Aorta (tissue), 5 donors: Measurements from ENCODE around the gene ZNF385B. TPM values are rescaled to one million over a fixed set of nuclear protein-coding genes. Genes with fewer than 3 reads are reported as not detected.

Experiments
- ATAC-seq: fragments of 200-7000 bp; cut with Tn5 transposase; one replicate; pipeline ENCODE4 v1.9.1; 2022; ENCODE audit warnings: moderate library complexity; ENCODE audit not compliant: low FRiP score
- DNase-seq, 2 donors: peaks; one replicate each; pipeline ENCODE4 v3.0.0-alpha.2; 2020
- H3K27ac ChIP-seq, 2 donors: one replicate each; pipeline ENCODE4 v1.5.1; 2013; ENCODE audit warnings: low read length in 2 of 2, mild to moderate bottlenecking in 2 of 2, moderate library complexity in 2 of 2, control low read depth in 1 of 2, inconsistent platforms in 1 of 2, low read depth in 1 of 2
- H3K27me3 ChIP-seq, 2 donors: one replicate each; pipeline ENCODE4 v1.6.1; 2013; ENCODE audit warnings: control low read depth in 1 of 2, low read length in 1 of 2, mild to moderate bottlenecking in 1 of 2, moderate library complexity in 1 of 2; ENCODE audit not compliant: insufficient read depth in 2 of 2, control insufficient read depth in 1 of 2
- H3K36me3 ChIP-seq, 2 donors: one replicate each; pipeline ENCODE4 v1.6.1; 2013; ENCODE audit warnings: control low read depth in 1 of 2, low read length in 1 of 2, mild to moderate bottlenecking in 1 of 2; ENCODE audit not compliant: insufficient read depth in 2 of 2, control insufficient read depth in 1 of 2
- H3K4me1 ChIP-seq, 2 donors: one replicate each; pipeline ENCODE4 v1.6.1; 2013; ENCODE audit warnings: low read length in 2 of 2, control low read depth in 1 of 2, mild to moderate bottlenecking in 1 of 2, moderate library complexity in 1 of 2; ENCODE audit not compliant: insufficient read depth in 2 of 2, control insufficient read depth in 1 of 2
- H3K4me3 ChIP-seq, 2 donors: one replicate each; pipeline ENCODE4 v1.5.1; 2013; ENCODE audit warnings: low read length in 2 of 2, control low read depth in 1 of 2, mild to moderate bottlenecking in 1 of 2
- H3K9me3 ChIP-seq: one replicate; pipeline ENCODE4 v1.6.1; 2013; ENCODE audit warnings: mild to moderate bottlenecking, low read length; ENCODE audit not compliant: control insufficient read depth
- WGBS, 2 donors: extraction: QIAGEN DNeasy Blood & Tissue Kit; methylation state at CpG; one replicate each; pipeline ENCODE4 v1.1.7; 2013; 5-methylcytosine and 5-hydroxymethylcytosine counted together
- intact Hi-C, 2 donors: fragments of 100-400 bp; cut with DNase I; formaldehyde crosslinking; loops; one replicate each; pipeline versions ENCODE4 v1.14.2 to v1.15.0; 2022
- polyA plus RNA-seq, 2 donors: library from polyadenylated mRNA; stranded (reverse); fragments of 200-250 nt; gene quantifications; one replicate each; pipeline ENCODE4 v1.2.3, GENCODE V29; 2013
- total RNA-seq, 2 donors: library from RNA; stranded (reverse); fragmentation: NEBNext Ultra II Directional; extraction: Animal tissue kit (Norgen Biotek cat#: 25700); gene quantifications; one replicate each; pipeline ENCODE4 v1.2.1, GENCODE V29; 2021
- donor health status: healthy with polysubstance abuse.
- donor health status: Bipolar disorder and iron deficiency.
- donor health status: DM: no; HTN: no; CAD: no.
- donor health status: DM: no; HTN: no; CAD: no.
- donor health status: DM: yes; HTN: yes; CAD: no.

The ZNF385B gene
- total and polyA plus RNA-seq, 4 donors = 3.3 to 4.6 (median 4.0) TPM; not detected in 1

GRCh38 chr2:179861027-179861415, 391 bp downstream of the ZNF385B start:
- no peaks in the 10 kb centered on the region for H3K36me3 ChIP-seq
- no peak overlapping the region for H3K27ac ChIP-seq
- peak; percentile 5 for ATAC-seq
- H3K27me3 ChIP-seq = peaks cover 0 to 1% of the 10 kb centered on the region in 2 donors
- intact Hi-C loops = no loop called here
- WGBS, 2 donors = 0 to 1% methylated on average over 17 to 52 of the region's 52 CpGs
- no peaks in the 10 kb centered on the region for H3K4me1 ChIP-seq
- DNase-seq = peak in 1 of 2 donors; percentile 72
- H3K4me3 ChIP-seq = peak overlapping the region; percentile 16 to 33
- H3K9me3 ChIP-seq = no peaks in the 10 kb centered on the region

GRCh38 chr2:179860255-179861026, 971 bp downstream of the ZNF385B start:
- DNase-seq (peak in 1 of 2 donors; percentile 68), ATAC-seq (peak; percentile 42)
- Histone ChIP-seq H3K4me3 (peak overlapping the region; percentile 16 to 33), H3K36me3 (no peaks in the 10 kb centered on the region), H3K9me3 (no peaks in the 10 kb centered on the region), H3K27ac (no peak overlapping the region), H3K4me1 (no peaks in the 10 kb centered on the region), H3K27me3 (peaks cover 0 to 1% of the 10 kb centered on the region in 2 donors)
- WGBS, 2 donors = 16 to 19% methylated on average over 34 of the region's 34 CpGs
- intact Hi-C loops = no loop called here

GRCh38 chr2:179859523-179859922, 1.9 kb downstream of the ZNF385B start:
- no peaks in the 10 kb centered on the region for H3K4me1 ChIP-seq
- no peak overlapping the region for H3K4me3 ChIP-seq
- H3K36me3 ChIP-seq = no peaks in the 10 kb centered on the region
- DNase-seq (no peak), ATAC-seq (no peak)
- WGBS, 2 donors = 83 to 97% methylated on average over 1 of the region's 1 CpG
- H3K27me3 ChIP-seq = peaks cover 0 to 1% of the 10 kb centered on the region in 2 donors
- H3K27ac ChIP-seq = no peak overlapping the region
- intact Hi-C loops = no loop called here
- no peaks in the 10 kb centered on the region for H3K9me3 ChIP-seq

GRCh38 chr2:179857236-179857635, 4.2 kb downstream of the ZNF385B start:
- Histone ChIP-seq H3K4me3 (no peak overlapping the region), H3K9me3 (no peaks in the 10 kb centered on the region), H3K27ac (no peak overlapping the region), H3K4me1 (no peaks in the 10 kb centered on the region), H3K36me3 (no peaks in the 10 kb centered on the region), H3K27me3 (peaks cover 0 to 3% of the 10 kb centered on the region in 2 donors)
- ATAC-seq = no peak
- no peak for DNase-seq
- intact Hi-C loops = no loop called here
- 60 to 66% methylated on average over 4 of the region's 4 CpGs for WGBS, 2 donors

- 54 to 66% methylated on average over 5 of the region's 5 CpGs for WGBS, 2 donors
- DNase-seq = no peak
- no peak overlapping the region for H3K27ac ChIP-seq
Measured at GRCh38 chr2:179856205-179856604, 5.2 kb downstream of the ZNF385B start.

GRCh38 chr2:179855673-179856072, 5.7 kb downstream of the ZNF385B start:
- WGBS, 2 donors = 86 to 94% methylated on average over 1 of the region's 1 CpG
- ATAC-seq (no peak), DNase-seq (no peak)
- Histone ChIP-seq H3K27ac (no peak overlapping the region), H3K4me1 (no peaks in the 10 kb centered on the region), H3K36me3 (no peaks in the 10 kb centered on the region), H3K9me3 (no peaks in the 10 kb centered on the region), H3K27me3 (peaks cover 0 to 3% of the 10 kb centered on the region in 2 donors), H3K4me3 (no peak overlapping the region)
- intact Hi-C loops = no loop called here

More at GRCh38 chr2:179856205-179856604, 5.2 kb downstream of the ZNF385B start:
- intact Hi-C loops = no loop called here
- H3K4me1 ChIP-seq = no peaks in the 10 kb centered on the region
- H3K4me3 ChIP-seq = no peak overlapping the region
- no peak for ATAC-seq
- peaks cover 0 to 3% of the 10 kb centered on the region in 2 donors for H3K27me3 ChIP-seq
- no peaks in the 10 kb centered on the region for H3K36me3 ChIP-seq
- no peaks in the 10 kb centered on the region for H3K9me3 ChIP-seq

GRCh38 chr2:179854891-179855290, 6.5 kb downstream of the ZNF385B start:
- peaks cover 0 to 3% of the 10 kb centered on the region in 2 donors for H3K27me3 ChIP-seq
- no peaks in the 10 kb centered on the region for H3K4me1 ChIP-seq
- intact Hi-C loops = no loop called here
- 46 to 59% methylated on average over 3 of the region's 3 CpGs for WGBS, 2 donors
- no peak overlapping the region for H3K27ac ChIP-seq
- no peak overlapping the region for H3K4me3 ChIP-seq
- DNase-seq = no peak
- H3K36me3 ChIP-seq = no peaks in the 10 kb centered on the region
- ATAC-seq = no peak
- H3K9me3 ChIP-seq = no peaks in the 10 kb centered on the region

- no peaks in the 10 kb centered on the region for H3K9me3 ChIP-seq
- peaks cover 0 to 3% of the 10 kb centered on the region in 2 donors for H3K27me3 ChIP-seq
- intact Hi-C loops = no loop called here
- H3K36me3 ChIP-seq = no peaks in the 10 kb centered on the region
- no peak for DNase-seq
- no peak overlapping the region for H3K27ac ChIP-seq
- no peaks in the 10 kb centered on the region for H3K4me1 ChIP-seq
- no peak for ATAC-seq
- no peak overlapping the region for H3K4me3 ChIP-seq
Measured at GRCh38 chr2:179853108-179853507, 8.3 kb downstream of the ZNF385B start.

- no peaks in the 10 kb centered on the region for H3K4me1 ChIP-seq
- no peak for DNase-seq
- H3K4me3 ChIP-seq = no peak overlapping the region
- no peaks in the 10 kb centered on the region for H3K9me3 ChIP-seq
- no peaks in the 10 kb centered on the region for H3K36me3 ChIP-seq
- H3K27me3 ChIP-seq = peaks cover 0 to 2% of the 10 kb centered on the region in 2 donors
- no peak for ATAC-seq
- intact Hi-C loops = no loop called here
- 63 to 69% methylated on average over 1 of the region's 1 CpG for WGBS, 2 donors
- no peak overlapping the region for H3K27ac ChIP-seq
Measured at GRCh38 chr2:179850188-179850587, 11.2 kb downstream of the ZNF385B start.
